NCI-H1694 (cell line): ENCODE data around the gene AK9.
"Not testable (repeated sequence)": the region's sequence is repeated elsewhere in the genome, so short reads cannot be mapped to it uniquely, and the experiment has no call there.

ENCODE experiments used
- DNase-seq: peaks from one replicate; lab custom pipeline; 2025; lab: John Stamatoyannopoulos, UW

The AK9 gene

DNA sequence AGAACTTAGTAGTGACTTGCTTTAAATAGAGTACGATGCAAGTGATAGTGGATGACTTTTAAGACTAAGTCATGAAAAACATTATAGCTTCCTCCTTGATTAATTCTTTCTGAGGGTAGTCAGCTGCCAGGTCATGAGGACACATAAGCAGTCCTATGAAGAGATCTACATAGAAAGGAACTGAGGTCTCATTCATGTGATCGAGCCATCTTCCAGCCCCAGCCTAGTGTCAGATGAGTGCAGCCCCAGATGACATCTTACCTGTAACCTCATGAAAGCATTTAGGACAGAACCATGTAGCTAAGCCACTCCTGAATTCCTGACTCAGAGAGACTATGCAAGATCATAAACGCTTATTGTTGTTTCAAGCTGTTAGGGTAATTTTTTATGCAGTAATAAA is 67.7 kb downstream of the AK9 start:
- DNase-seq, result no peak

DNA sequence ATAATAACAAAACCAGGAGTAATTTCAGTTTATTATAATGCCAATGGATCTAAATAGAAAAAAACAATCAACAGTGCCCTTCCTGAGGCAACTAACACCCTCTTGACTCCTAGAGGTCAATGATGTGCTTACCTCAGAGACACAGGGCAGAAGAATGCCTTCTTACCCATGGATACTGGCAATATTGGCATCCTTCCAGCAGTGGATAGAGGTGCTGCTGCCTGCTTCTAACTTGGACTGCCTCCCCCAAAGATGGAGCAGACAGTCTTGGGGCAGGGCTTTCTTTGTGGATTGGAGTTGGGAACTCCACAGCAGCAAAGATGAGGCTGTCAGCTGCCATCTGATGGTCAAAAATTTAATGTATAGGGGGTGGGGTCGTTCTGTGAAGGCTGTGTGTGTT is 78.7 kb downstream of the AK9 start:
- DNase-seq, result no peak

DNA sequence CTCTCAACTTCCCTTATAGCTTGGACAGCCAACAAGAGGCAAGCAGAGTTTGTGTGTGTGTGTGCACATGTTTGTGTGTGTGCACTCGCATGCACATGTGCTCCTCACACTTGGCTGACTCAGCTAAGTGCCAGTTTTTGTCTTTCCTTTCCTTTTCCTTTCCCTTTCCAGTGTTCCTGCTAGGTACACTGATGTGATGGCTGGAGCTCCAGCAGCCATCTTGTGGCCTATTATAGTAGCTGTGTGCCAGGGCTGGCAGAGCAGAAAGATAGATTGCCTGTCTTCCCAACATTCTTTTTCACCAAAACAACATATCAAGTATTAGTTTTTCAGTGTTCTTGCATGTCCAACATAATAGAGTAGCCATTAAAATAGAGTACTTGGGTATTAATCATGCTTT is 79.5 kb downstream of the AK9 start:
- no peak for DNase-seq

DNA sequence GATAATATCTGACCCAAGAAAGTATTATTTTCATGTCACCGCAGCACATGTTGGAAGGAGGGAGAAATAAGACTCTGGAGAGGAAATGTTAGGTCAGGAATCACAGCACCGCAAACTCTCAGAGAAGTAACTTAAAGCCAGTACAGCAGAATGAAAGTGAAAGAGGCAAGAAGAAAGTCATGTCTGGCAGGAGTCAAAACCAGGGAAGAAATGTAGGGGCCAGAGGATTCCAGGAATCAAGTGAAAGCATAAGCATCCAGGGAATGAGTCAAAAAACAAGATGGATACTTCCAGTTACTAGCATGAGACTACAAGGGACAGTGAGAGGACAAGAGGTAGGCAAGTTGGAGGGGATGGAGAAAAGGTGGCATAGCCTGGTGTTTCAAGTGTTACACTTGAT is 80.4 kb downstream of the AK9 start:
- no peak for DNase-seq

DNA sequence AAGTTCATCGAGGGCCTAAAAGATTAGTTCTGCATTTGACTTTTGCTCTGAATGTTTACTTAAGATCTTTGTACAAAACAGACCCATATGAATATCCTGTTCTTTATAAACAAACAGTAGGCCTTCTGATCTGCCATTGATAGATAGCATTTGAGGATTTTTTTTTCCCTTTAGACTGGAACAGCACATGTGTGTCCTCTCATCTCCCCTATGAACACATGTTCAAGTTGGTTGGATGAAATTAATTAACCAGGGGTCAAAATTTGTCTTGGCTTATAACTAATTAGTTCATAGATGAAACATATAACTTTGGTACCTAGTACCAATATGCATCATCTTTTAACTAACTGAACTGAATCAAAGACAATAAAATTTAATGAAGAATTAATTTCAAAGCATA is 81.3 kb downstream of the AK9 start:
- DNase-seq, result no peak

DNA sequence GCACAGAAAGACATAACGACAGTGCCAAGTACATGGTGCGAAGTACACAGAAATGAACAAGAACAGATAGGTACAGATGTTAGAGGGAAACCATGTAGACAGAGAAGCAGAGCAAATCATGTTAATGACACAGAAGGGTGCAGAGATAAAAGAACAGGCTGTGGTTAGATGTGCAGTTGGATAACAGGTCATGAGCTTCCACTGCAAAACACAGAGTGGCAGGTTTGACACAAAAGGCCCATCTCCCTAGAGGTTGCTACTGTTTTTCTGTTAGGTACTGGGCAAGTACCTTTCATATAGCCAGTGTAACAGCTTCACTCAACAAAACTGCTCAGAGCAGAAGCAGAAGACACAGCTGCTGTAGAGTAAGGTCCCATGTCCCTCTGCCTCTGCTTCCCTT is 84.6 kb downstream of the AK9 start:
- DNase-seq, result no peak

DNA sequence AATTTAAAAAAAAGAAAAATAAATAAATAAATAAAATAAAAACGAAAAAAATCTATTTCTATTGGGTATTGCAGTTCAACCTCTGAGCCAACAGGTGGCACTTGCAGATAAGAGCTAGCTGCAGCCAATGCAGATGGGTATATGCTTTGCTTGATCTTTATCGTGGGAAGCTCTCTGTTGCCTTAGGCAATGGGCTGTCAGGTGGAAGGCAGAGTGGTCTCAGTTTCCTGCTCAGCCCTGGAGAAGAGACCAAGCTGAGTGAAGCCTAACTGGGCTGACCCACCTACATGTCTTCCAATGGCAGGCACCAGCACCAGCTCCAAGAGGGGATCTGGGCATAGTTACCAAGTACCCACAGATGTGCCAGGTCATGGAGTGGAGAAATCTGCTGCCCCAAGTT is 95.0 kb downstream of the AK9 start:
- no peak for DNase-seq

DNA sequence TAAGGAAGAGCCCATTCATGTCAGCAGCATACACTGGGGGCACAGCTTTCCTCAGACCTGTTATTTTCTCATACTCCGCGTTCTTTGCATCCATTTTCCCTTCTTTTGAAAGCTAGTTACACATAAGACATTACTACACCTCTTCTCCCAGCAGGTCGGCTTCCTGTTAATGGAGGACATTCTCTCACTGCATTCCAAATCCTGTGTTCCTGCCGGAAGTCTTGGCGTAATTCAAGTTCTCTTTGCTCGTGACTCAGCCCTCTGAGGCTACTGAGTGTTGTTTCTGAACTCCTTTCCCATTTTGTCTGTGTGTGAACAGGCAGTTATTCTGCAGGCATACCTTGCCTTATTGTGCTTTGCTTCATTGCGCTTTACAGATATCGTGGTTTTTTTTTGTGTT is 110.5 kb downstream of the AK9 start:
- no peak for DNase-seq

DNA sequence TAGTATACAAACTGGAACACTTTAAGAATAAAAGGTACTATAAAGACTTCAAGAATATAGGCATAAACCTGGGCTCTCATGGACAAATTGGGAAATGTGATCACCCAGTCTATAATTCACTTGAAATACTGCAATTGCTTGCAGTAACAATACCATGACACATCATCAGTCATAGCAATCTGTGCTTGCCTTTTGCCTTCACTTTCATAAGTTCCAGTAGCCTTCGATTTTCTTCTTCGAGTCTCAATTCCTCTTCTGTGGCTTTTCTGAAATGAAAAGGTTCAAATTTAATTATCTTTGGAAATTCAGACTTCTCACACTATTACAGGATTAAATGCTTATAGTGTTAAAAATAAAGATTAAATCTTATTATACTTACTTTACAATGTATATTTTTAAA is 111.6 kb downstream of the AK9 start:
- DNase-seq, result no peak

DNA sequence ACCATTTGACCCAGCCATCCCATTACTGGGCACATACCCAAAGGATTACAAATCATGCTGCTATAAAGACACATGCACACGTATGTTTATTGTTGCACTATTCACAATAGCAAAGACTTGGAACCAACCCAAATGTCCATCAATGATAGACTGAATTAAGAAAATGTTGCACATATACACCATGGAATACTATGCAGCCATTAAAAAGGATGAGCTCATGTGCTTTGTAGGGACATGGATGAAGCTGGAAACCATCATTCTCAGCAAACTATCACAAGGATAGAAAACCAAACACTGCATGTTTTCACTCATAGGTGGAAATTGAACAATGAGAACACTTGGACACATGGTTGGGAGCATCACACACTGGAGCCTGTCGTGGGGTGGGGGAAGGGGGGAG is 121.1 kb downstream of the AK9 start:
- DNase-seq, result not testable (repeated sequence)

DNA sequence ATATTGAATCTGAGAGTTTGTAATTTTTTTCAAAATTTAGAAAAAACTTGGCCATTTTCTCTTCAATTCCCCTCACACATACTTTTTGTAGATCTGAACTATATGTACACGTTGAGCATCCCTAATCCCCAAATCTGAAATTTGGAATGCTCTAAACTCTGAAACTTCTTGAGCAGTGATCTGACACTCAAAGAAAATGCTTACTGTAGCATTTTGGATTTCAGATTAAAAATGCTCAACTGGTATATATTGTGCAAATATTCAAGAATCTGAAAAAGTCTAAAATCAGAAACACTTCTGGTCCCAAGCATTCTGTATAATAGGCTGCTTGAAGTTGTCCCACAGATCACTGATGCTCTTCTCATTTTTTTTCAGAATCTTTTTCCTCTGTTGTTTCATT is 129.2 kb downstream of the AK9 start:
- DNase-seq, result no peak

DNA sequence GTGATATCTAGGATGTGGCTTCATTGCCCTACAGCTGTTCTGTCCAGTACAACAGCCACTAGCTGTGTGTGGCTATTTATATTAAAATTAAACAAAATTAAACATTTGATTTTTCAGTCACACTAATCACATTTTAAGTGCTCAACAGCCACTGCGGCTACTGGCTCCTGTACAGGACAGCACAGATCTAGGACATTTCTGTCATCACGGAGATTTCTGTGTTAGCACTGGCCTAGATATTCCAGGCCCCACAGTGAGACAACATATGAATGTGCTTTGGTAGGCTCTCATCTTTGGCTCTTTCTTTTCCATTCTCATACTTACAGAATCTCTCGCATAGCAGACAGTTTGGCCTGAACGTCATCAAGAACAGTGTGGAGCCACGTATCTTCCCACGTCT is 159.6 kb downstream of the AK9 start:
- DNase-seq, result no peak

DNA sequence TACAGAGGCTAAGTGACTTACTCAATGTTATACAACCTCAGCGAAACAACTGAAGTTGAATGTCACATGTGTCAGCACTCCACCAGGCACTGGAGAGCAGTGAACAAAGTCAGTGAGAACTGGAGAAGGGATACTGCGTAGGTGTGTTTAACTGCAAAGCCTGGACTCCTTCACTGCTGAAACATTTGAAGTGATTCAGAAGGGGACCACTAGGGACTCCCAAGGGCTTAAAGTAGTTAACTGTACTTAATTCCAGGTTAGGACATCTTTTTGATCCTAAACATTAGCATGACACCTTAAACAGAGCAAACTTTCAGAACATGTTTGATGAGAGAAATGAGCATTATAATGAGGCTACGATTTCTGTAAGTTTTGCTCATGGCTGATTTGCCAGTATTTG is 163.0 kb downstream of the AK9 start:
- DNase-seq, result no peak

DNA sequence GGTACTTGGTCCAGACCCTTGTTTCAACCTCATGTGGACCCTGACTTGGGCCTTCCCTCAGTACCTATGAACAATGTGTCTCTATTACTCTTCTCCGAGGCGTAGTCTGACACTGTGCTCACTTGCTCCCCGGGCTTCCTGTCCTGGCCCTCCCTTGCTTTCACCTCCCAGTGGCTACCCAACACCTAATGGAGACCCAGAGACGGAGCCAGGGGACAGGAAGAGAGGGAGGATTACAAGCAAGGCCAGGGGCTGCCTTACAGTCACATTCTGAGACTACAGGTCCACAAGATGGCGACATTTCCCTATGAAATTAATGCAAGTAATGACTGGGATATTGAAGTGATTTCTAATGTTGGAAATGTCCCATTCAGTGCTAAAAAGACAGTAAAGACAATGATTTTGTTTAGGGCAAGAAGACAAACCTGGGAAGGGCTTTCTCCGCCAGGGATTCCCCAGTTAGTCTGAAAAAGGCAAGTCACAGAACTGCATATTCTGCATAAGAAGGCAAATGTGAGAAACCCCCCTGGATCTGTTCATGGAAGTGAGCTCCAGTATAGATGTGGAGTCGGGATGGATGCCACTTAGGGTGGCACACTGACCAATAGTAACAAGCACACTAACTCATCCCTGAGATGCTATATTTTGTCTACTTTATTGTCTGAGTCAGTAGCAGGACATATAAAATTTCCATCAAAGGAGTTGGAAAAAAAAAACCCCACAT is 163.9 kb downstream of the AK9 start:
- peak; percentile 60 for DNase-seq

DNA sequence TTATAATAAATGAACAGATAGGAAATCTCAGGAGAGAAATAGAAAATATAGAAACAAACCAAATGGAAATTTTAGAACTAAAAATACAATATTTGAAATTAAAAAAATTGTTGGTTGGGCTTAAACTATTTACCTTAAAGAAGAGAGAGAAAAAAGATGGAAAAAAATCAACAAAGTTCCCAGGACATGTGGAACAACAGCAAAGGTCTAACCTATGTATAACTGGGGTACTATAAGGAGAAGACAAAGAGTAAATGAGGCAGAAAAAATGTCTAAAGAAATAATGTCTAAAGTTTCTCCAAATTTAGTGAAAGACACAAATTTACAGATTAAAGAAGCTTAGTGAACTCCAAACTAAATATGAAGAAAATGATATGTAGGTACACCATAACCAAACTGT is 166.9 kb downstream of the AK9 start:
- DNase-seq, result no peak

DNA sequence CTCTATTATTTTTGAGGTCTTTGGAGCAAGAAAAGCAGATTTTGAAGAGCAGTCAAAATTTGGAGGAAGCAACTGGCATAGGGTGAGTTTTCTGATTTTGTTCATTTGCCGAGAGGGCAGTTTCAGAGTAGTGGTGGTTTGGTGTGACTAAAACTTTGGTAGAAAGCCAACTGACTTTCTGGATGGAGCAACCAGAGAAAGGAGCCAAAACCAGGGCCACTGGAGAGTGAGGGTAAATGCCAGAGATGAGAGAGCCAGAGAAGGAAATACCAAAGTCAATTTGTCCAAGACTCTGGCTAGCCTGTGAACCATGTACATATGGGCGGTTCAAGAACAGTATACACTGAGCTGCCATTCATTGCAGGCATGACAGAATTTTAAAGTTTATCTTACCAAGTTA is 167.5 kb downstream of the AK9 start:
- no peak for DNase-seq

DNA sequence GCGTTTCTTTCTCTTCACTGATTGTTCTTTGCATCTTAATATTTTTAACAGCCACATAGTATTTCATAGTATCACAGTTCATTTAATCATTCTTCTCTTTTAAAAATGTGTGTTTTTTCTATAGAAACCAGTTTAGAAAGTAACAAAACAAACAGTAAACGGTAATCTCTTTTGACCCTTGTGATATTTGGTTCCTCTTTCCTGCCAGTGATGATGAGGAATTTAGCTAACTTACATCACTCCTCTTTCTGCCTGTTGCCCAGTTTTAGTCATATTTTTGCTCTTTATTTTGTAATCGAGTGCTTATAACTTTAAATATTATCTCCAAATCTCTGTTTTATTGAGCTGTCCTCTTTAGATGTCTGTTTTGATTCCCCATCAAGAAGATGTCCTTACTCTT is 169.9 kb downstream of the AK9 start:
- no peak for DNase-seq

DNA sequence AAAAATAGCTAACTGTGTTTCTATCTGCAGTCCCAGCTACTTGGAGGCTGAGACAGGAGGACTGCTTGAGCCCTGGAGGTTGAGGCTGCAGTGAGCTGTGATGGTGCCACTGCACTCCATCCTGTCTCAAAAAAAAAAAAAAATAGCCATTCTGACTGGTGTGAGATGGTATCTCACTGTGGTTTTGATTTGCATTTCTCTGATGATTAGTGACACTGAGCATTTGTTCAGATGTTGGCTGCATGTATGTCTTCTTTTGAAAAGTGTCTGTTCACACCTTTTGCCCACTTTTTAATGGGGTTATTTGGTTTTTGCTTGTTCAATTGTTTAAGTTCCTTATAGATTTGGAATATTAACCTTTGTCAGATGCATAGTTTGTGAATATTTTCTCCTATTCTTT is 171.4 kb downstream of the AK9 start:
- not testable (repeated sequence) for DNase-seq

DNA sequence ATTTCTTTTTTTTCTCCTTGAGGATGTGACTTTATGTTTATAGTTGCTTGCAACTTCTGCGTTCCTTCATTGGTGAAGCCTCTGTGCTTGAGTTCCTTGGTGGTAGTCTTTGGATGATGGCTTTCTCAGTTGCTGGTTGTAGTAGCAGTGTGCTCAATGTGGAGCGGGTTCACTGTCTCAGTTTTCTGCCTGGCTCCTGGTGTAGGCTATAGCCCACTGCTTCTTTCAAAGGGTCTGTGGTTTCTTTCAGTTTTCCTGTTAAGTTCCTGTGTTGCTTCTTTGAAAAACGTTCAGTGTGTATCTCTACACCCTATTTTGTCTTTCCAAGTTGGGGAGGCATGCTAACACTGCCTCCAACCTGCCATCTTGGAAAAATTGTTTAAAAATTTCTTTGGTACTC is 174.1 kb downstream of the AK9 start:
- DNase-seq, result no peak

DNA sequence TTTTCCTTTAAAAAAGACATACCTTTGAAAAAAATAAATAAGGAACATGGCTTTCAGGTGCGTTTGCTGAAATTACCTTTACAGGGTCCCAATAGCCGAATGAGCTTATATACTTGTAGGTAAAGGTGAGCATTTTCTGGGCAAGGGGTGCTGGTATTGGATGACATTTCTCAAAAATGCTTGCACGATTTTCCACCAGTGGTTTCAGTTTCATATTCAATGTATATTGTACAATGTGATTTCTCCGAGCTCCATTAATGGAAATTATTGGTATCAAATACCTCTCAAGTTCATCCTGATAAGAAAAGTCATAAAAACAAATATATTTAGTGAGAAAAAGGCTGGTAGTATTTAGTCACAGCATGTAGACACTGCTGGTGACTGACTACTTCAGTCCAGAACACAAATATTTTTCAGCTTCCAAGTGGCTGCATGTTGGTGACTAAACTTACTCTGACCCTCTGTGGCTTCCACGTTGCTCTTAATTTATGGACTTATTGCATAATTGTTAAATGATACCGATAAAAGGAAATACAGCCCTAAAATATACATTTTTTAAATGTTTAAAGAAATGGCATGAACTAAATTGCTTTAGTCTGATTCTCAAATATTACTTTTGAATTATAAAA is 175.1 kb downstream of the AK9 start:
- no peak for DNase-seq

DNA sequence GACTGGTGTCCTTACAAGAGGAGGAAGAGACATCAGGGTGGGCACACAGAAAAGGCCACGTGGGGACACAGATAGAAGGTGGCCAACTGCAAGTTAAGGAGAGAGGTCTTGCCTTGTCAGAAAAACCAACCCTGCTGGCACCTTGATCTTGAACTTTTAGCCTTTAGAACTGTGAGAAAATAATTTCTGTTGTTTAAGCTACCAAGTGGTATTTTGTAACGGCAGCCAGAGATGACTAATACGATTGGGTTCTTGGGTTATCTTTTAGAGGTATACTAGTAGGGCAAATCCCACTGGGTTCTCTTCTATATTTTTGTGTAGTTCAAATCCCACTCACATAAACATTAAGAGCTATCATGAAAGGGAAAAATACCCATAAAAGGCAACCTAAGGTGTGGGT is 176.1 kb downstream of the AK9 start:
- DNase-seq, result no peak

DNA sequence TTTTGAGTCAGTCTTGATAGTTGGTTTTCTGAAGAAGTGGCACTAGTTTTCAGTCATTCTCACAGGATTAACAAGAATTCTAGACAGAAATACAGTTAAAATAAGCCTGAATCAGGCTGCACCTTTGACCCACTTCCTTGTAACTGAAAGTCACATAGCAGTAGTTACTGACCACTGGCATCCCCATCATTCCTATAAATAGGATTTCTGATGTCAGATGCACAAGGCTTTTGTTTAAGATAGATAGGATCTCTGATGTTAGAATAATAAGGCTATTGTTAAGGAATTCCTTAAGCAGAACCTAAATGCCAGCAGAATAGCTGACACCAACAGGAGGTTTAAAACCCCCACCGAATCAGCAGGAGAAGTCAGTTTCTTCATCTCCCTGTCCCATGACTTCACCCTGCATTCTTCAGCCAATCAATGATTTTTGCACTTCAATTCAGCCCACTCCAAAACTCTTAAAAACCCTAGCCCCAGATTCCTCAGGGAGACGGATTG is 177.4 kb downstream of the AK9 start:
- DNase-seq, result no peak

DNA sequence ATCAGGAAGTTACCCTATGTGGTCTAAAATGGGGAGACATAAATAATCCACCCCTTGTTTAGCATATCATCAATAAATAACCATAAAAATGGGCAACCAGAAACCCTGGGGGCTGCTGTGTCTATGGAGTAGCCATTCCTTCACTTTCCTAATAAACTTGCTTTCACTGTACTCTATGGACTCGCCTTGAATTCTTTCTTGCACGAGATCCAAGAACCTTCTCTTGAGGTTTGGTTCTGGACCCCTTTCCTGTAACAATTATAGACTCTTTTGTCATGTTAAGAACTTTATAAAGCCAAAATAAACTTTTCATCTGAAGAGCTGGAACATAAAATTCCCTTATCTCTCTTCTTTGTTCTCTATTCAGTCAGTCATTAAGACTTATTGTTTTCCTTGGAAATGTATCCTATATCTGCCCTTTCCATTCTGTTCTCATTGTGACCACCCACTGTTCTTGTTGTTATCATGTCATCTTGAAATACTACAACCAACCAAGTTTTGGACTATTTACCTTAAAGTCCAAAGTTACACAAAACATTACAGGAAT is 178.7 kb downstream of the AK9 start:
- no peak for DNase-seq

DNA sequence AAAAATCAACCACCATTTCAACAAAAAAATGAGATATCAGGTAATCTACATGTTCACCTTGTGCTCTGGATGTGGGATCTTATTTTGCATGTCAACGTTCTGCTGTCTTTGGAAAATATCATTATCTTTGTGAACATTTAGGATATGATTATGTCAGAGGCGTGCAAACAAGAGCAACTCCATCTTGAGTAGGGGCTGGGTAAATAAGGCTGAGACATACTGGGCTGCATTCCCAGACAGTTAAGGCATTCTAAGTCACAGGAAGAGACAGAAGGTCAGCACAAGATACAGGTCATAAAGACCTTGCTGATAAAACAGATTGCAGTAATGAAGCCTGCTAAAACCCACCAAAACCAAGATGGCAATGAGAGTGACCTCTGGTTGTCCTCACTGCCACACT is 179.2 kb downstream of the AK9 start:
- no peak for DNase-seq
